ENCODE data around the gene SLC25A47. TPM values are rescaled to one million over a fixed set of nuclear protein-coding genes. Genes with fewer than 3 reads are reported as not detected.

SLC25A47 gene
- total RNA-seq, 1 donor: 0.10 TPM

GRCh38 chr14:100359881-100360280 lies 36.7 kb downstream of the SLC25A47 start:
- H3K27me3 ChIP-seq (ENCODE audit: insufficient read depth, low read length): no peaks in the 10 kb centered on the region
- H3K4me1 ChIP-seq (ENCODE audit: insufficient read depth, low read length): no peaks in the 10 kb centered on the region
- H3K9me3 ChIP-seq (ENCODE audit: low read depth, low read length): no peaks in the 10 kb centered on the region
- no peak overlapping the region for H3K4me3 ChIP-seq (ENCODE audit: low read length)

GRCh38 chr14:100361626-100362025 lies 38.5 kb downstream of the SLC25A47 start:
- no peaks in the 10 kb centered on the region for H3K4me1 ChIP-seq (ENCODE audit: insufficient read depth, low read length)
- no peaks in the 10 kb centered on the region for H3K27me3 ChIP-seq (ENCODE audit: insufficient read depth, low read length)
- H3K4me3 ChIP-seq (ENCODE audit: low read length): no peak overlapping the region
- no peaks in the 10 kb centered on the region for H3K9me3 ChIP-seq (ENCODE audit: low read depth, low read length)

GRCh38 chr14:100362311-100362927 lies 39.3 kb downstream of the SLC25A47 start:
- Histone ChIP-seq H3K4me1 (ENCODE audit: insufficient read depth, low read length) (no peaks in the 10 kb centered on the region), H3K4me3 (ENCODE audit: low read length) (no peak overlapping the region), H3K9me3 (ENCODE audit: low read depth, low read length) (no peaks in the 10 kb centered on the region), H3K27me3 (ENCODE audit: insufficient read depth, low read length) (no peaks in the 10 kb centered on the region)

GRCh38 chr14:100363053-100363452 lies 39.9 kb downstream of the SLC25A47 start:
- H3K27me3 ChIP-seq (ENCODE audit: insufficient read depth, low read length): no peaks in the 10 kb centered on the region
- H3K4me3 ChIP-seq (ENCODE audit: low read length): no peak overlapping the region
- H3K9me3 ChIP-seq (ENCODE audit: low read depth, low read length): no peaks in the 10 kb centered on the region
- H3K4me1 ChIP-seq (ENCODE audit: insufficient read depth, low read length): no peaks in the 10 kb centered on the region

- H3K4me3 ChIP-seq (ENCODE audit: low read length): no peak overlapping the region
- no peaks in the 10 kb centered on the region for H3K9me3 ChIP-seq (ENCODE audit: low read depth, low read length)
- no peaks in the 10 kb centered on the region for H3K4me1 ChIP-seq (ENCODE audit: insufficient read depth, low read length)
- H3K27me3 ChIP-seq (ENCODE audit: insufficient read depth, low read length): no peaks in the 10 kb centered on the region
These were observed 41.3 kb downstream of the SLC25A47 start for GRCh38 chr14:100364403-100364802.

- no peaks in the 10 kb centered on the region for H3K27me3 ChIP-seq (ENCODE audit: insufficient read depth, low read length)
- peaks cover 6% of the 10 kb centered on the region for H3K4me1 ChIP-seq (ENCODE audit: insufficient read depth, low read length)
- no peaks in the 10 kb centered on the region for H3K9me3 ChIP-seq (ENCODE audit: low read depth, low read length)
- H3K4me3 ChIP-seq (ENCODE audit: low read length): no peak overlapping the region
These were observed 42.6 kb downstream of the SLC25A47 start for GRCh38 chr14:100365741-100366140.

GRCh38 chr14:100369019-100369418 lies 45.9 kb downstream of the SLC25A47 start:
- no peak overlapping the region for H3K4me3 ChIP-seq (ENCODE audit: low read length)
- no peaks in the 10 kb centered on the region for H3K27me3 ChIP-seq (ENCODE audit: insufficient read depth, low read length)
- no peaks in the 10 kb centered on the region for H3K9me3 ChIP-seq (ENCODE audit: low read depth, low read length)
- H3K4me1 ChIP-seq (ENCODE audit: insufficient read depth, low read length): peaks cover 32% of the 10 kb centered on the region

- H3K4me1 ChIP-seq (ENCODE audit: insufficient read depth, low read length): peaks cover 42% of the 10 kb centered on the region
- no peaks in the 10 kb centered on the region for H3K27me3 ChIP-seq (ENCODE audit: insufficient read depth, low read length)
- H3K4me3 ChIP-seq (ENCODE audit: low read length): no peak overlapping the region
- H3K9me3 ChIP-seq (ENCODE audit: low read depth, low read length): no peaks in the 10 kb centered on the region
These were observed 46.9 kb downstream of the SLC25A47 start for GRCh38 chr14:100370003-100370402.

GRCh38 chr14:100371773-100372172 lies 48.6 kb downstream of the SLC25A47 start:
- H3K27me3 ChIP-seq (ENCODE audit: insufficient read depth, low read length): no peaks in the 10 kb centered on the region
- H3K4me3 ChIP-seq (ENCODE audit: low read length): no peak overlapping the region
- peaks cover 51% of the 10 kb centered on the region for H3K4me1 ChIP-seq (ENCODE audit: insufficient read depth, low read length)
- H3K9me3 ChIP-seq (ENCODE audit: low read depth, low read length): no peaks in the 10 kb centered on the region

- no peak overlapping the region for H3K4me3 ChIP-seq (ENCODE audit: low read length)
These were observed 49.4 kb downstream of the SLC25A47 start for GRCh38 chr14:100372357-100373048.

GRCh38 chr14:100374270-100374669 lies 51.1 kb downstream of the SLC25A47 start:
- peaks cover 62% of the 10 kb centered on the region for H3K4me1 ChIP-seq (ENCODE audit: insufficient read depth, low read length)
- no peaks in the 10 kb centered on the region for H3K27me3 ChIP-seq (ENCODE audit: insufficient read depth, low read length)
- no peaks in the 10 kb centered on the region for H3K9me3 ChIP-seq (ENCODE audit: low read depth, low read length)
- H3K4me3 ChIP-seq (ENCODE audit: low read length): peak overlapping the region; percentile 79

More at GRCh38 chr14:100372357-100373048, 49.4 kb downstream of the SLC25A47 start:
- peaks cover 59% of the 10 kb centered on the region for H3K4me1 ChIP-seq (ENCODE audit: insufficient read depth, low read length)
- H3K9me3 ChIP-seq (ENCODE audit: low read depth, low read length): no peaks in the 10 kb centered on the region
- no peaks in the 10 kb centered on the region for H3K27me3 ChIP-seq (ENCODE audit: insufficient read depth, low read length)

GRCh38 chr14:100374876-100375265 lies 51.7 kb downstream of the SLC25A47 start:
- Histone ChIP-seq H3K9me3 (ENCODE audit: low read depth, low read length) (no peaks in the 10 kb centered on the region), H3K4me1 (ENCODE audit: insufficient read depth, low read length) (peaks cover 62% of the 10 kb centered on the region), H3K4me3 (ENCODE audit: low read length) (peak overlapping the region; percentile 79), H3K27me3 (ENCODE audit: insufficient read depth, low read length) (no peaks in the 10 kb centered on the region)

GRCh38 chr14:100375266-100375962 lies 52.3 kb downstream of the SLC25A47 start:
- peak overlapping the region; percentile 79 for H3K4me3 ChIP-seq (ENCODE audit: low read length)
- H3K9me3 ChIP-seq (ENCODE audit: low read depth, low read length): no peaks in the 10 kb centered on the region
- H3K4me1 ChIP-seq (ENCODE audit: insufficient read depth, low read length): peaks cover 59% of the 10 kb centered on the region
- H3K27me3 ChIP-seq (ENCODE audit: insufficient read depth, low read length): no peaks in the 10 kb centered on the region

GRCh38 chr14:100375963-100376735 lies 53.0 kb downstream of the SLC25A47 start, which contains the start of gene WDR25:
Gene WDR25, plus strand, starts transcription at chr14:100376485.
- Histone ChIP-seq H3K27me3 (ENCODE audit: insufficient read depth, low read length) (no peaks in the 10 kb centered on the region), H3K4me1 (ENCODE audit: insufficient read depth, low read length) (peaks cover 55% of the 10 kb centered on the region)

GRCh38 chr14:100376751-100377171 lies 53.6 kb downstream of the SLC25A47 start:
- H3K4me1 ChIP-seq (ENCODE audit: insufficient read depth, low read length): peaks cover 52% of the 10 kb centered on the region
- H3K4me3 ChIP-seq (ENCODE audit: low read length): peak overlapping the region; percentile 79
- H3K9me3 ChIP-seq (ENCODE audit: low read depth, low read length): no peaks in the 10 kb centered on the region
- H3K27me3 ChIP-seq (ENCODE audit: insufficient read depth, low read length): no peaks in the 10 kb centered on the region

More at GRCh38 chr14:100375963-100376735, 53.0 kb downstream of the SLC25A47 start, which contains the start of gene WDR25:
- Histone ChIP-seq H3K9me3 (ENCODE audit: low read depth, low read length) (no peaks in the 10 kb centered on the region), H3K4me3 (ENCODE audit: low read length) (peak within 1 kb of the TSS; percentile 79)
